Cardiac muscle cell (in vitro differentiated cells and primary cell): ENCODE results near the gene GAMT. TPM values are rescaled to one million over a fixed set of nuclear protein-coding genes. Genes with fewer than 3 reads are reported as not detected.
A peak's percentile ranks its signal among the peaks of the same experiment; 100 is the strongest.

Experiments
- DNase-seq, 2 donors: peaks; one replicate each; pipeline versions ENCODE4 v3.0.0 to v3.0.0-alpha.2; 2010 to 2017; ENCODE audit warnings: low read depth in 1 of 2, low spot score in 1 of 2
- H3K27ac ChIP-seq: fragments of 200-600 bp; sonication (generic); 2 replicates; pipeline ENCODE4 v1.5.1; 2016
- H3K27me3 ChIP-seq: fragments of 200-600 bp; sonication (generic); 2 replicates; pipeline ENCODE4 v1.6.0; 2016; ENCODE audit warnings: control low read depth
- H3K36me3 ChIP-seq: fragments of 200-600 bp; sonication (generic); 2 replicates; pipeline ENCODE4 v1.5.1; 2016; ENCODE audit warnings: control low read depth
- H3K4me1 ChIP-seq: fragments of 200-600 bp; sonication (generic); 2 replicates; pipeline ENCODE4 v1.8.1; 2017; ENCODE audit warnings: low read depth, mild to moderate bottlenecking, mixed run types
- H3K4me3 ChIP-seq: fragments of 200-600 bp; sonication (generic); 2 replicates; pipeline ENCODE4 v1.5.1; 2016; ENCODE audit warnings: mild to moderate bottlenecking
- H3K9me3 ChIP-seq: fragments of 200-600 bp; sonication (generic); 2 replicates; pipeline ENCODE4 v1.5.1; 2017; ENCODE audit warnings: low read depth, mild to moderate bottlenecking, control low read depth
- CTCF ChIP-seq: IDR thresholded peaks from 2 replicates; pipeline ENCODE4 v1.5.1; 2012; ENCODE audit warnings: low read depth, mild to moderate bottlenecking, low read length
- polyA plus RNA-seq: library from polyadenylated mRNA; unstranded; fragments of >200 nt; fragmentation: Nextera tagmentation; extraction: Ambion mirVana; gene quantifications from 2 replicates; pipeline ENCODE4 v1.2.1, GENCODE V29; 2016
- total RNA-seq: library from RNA; depleted of rRNA; stranded (reverse); fragments of >200 nt; gene quantifications from 2 replicates; pipeline ENCODE4 v1.2.3, GENCODE V29; 2016

Gene GAMT
- total and polyA plus RNA-seq, 2 experiments from 2014 or later, result 180 to 231 TPM

GRCh38 chr19:1425102-1425837 is 23.9 kb upstream of the GAMT start:
- Histone ChIP-seq H3K36me3 (peaks cover 42% of the 10 kb centered on the region), H3K4me3 (no peak overlapping the region), H3K27ac (no peak overlapping the region), H3K4me1 (no peaks in the 10 kb centered on the region), H3K27me3 (no peaks in the 10 kb centered on the region), H3K9me3 (no peaks in the 10 kb centered on the region)
- no peak for TF ChIP-seq CTCF
- peak in 1 of 2 donors; percentile 24 for DNase-seq

DNA sequence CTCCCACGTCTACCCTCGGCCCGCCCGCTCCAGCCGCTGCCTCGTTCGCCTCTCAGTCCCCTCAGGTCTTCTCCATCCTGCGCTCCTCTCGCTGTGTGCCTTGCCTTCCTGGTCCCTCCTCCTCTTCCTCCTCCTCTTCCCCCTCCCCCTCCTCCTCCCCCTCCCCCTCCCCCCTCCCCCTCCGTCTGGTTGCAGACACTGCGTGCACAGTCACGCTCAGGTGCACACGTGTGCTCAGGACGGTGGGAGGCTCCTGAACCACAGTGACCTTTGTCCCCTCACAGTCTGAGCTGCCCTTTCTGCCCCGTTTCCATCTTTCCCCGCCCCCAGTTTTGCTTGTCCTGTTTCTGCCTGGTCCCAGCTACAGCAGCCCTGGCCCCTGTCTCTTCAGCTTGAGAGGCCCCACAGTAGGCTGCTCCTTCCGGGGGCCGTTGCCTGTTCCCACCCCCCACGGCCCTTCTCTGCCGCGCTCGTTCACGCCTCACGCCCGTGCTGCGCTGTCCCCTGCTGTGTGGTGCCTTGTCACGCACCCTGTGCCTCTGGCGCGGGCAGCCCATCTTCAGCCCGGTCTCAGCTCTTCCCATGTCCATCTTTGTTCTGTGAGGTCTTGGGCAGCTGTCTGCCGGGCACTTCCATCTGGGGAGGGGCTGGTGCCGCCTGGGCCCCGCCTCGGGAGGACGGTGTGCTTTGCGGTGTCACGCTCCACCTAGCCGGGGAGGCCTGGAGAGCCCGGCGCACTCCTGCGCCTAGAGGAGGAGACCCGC is 23.0 kb upstream of the GAMT start:
- TF ChIP-seq CTCF, result no peak
- Histone ChIP-seq H3K27ac (no peak overlapping the region), H3K4me3 (no peak overlapping the region), H3K9me3 (no peaks in the 10 kb centered on the region), H3K36me3 (peaks cover 39% of the 10 kb centered on the region), H3K27me3 (no peaks in the 10 kb centered on the region), H3K4me1 (no peaks in the 10 kb centered on the region)
- DNase-seq, result no peak

GRCh38 chr19:1423436-1424191 is 22.3 kb upstream of the GAMT start:
- no peaks in the 10 kb centered on the region for H3K4me1 ChIP-seq
- no peaks in the 10 kb centered on the region for H3K27me3 ChIP-seq
- H3K36me3 ChIP-seq, result peaks cover 31% of the 10 kb centered on the region
- H3K4me3 ChIP-seq, result no peak overlapping the region
- no peak for TF ChIP-seq CTCF
- DNase-seq, result no peak
- H3K9me3 ChIP-seq, result no peaks in the 10 kb centered on the region
- no peak overlapping the region for H3K27ac ChIP-seq

- no peaks in the 10 kb centered on the region for H3K27me3 ChIP-seq
- H3K4me3 ChIP-seq, result no peak overlapping the region
- H3K4me1 ChIP-seq, result no peaks in the 10 kb centered on the region
- H3K9me3 ChIP-seq, result no peaks in the 10 kb centered on the region
- H3K27ac ChIP-seq, result no peak overlapping the region
- peaks cover 27% of the 10 kb centered on the region for H3K36me3 ChIP-seq
- DNase-seq, result no peak
- no peak for TF ChIP-seq CTCF
Observed at GRCh38 chr19:1422943-1423342, 21.6 kb upstream of the GAMT start.

DNA sequence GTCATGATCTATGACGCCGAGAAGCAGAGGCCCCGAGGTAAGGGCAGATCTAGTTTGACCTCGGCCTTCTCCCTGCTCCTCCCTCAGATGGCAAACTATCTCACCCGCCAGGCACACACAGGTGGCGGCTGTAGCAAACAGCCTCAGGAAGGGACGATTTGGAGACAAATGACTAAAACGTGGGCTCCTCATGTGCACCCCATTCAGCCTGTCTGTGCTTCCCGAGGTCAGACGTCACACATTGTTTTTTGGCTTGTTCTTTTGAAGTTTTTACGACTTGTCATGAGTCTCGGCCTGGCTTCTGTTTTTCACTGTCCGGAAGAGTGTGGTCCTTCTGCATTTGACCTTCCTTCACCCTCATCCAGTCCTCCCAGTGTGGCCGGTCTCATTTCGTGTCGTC is 21.0 kb upstream of the GAMT start:
- Histone ChIP-seq H3K27ac (peak overlapping the region; percentile 28), H3K9me3 (no peaks in the 10 kb centered on the region), H3K4me1 (peaks cover 4% of the 10 kb centered on the region), H3K27me3 (no peaks in the 10 kb centered on the region), H3K36me3 (peaks cover 27% of the 10 kb centered on the region), H3K4me3 (no peak overlapping the region)
- DNase-seq, result no peak
- TF ChIP-seq CTCF, result no peak
